Measurements from ENCODE around the gene GUCA1A. TPM values are rescaled to one million over a fixed set of nuclear protein-coding genes. Genes with fewer than 3 reads are reported as not detected.
"Not testable (repeated sequence)": the region's sequence is repeated elsewhere in the genome, so short reads cannot be mapped to it uniquely, and the experiment has no call there.

Gene GUCA1A
- total RNA-seq, 1 donor from 2014 or later, result 0.62 TPM

DNA sequence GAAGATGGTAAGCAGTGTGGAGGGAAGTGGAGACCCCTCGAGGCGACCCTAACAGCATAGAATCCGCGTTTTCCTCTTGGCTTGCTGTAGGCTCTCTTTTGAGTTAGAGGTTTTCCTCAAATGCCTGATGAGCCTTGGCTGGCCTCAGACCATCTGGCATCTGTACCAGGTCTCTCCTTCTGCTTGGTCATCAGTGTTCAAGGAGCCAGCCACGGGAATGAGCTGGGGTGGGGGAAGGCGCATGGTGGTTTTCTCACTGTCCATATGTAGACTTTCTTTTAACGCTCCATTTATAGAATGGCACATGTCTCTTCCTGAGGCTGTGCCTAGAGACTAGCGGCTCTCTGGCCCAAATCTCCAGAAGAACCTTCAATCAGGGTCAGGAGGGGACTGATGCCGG lies 8.1 kb upstream of the GUCA1A start:
- Mint-ChIP-seq H3K4me1 (ENCODE audit: unreplicated experiment) (peaks cover 3% of the 10 kb centered on the region), H3K27ac (ENCODE audit: unreplicated experiment) (no peak overlapping the region), H3K9me3 (ENCODE audit: unreplicated experiment) (no peaks in the 10 kb centered on the region), H3K27me3 (ENCODE audit: unreplicated experiment) (peaks cover 4% of the 10 kb centered on the region), H3K4me3 (ENCODE audit: unreplicated experiment) (no peak overlapping the region), H3K36me3 (ENCODE audit: low read depth, unreplicated experiment) (no peaks in the 10 kb centered on the region)
- TF ChIP-seq, protein P1, sequence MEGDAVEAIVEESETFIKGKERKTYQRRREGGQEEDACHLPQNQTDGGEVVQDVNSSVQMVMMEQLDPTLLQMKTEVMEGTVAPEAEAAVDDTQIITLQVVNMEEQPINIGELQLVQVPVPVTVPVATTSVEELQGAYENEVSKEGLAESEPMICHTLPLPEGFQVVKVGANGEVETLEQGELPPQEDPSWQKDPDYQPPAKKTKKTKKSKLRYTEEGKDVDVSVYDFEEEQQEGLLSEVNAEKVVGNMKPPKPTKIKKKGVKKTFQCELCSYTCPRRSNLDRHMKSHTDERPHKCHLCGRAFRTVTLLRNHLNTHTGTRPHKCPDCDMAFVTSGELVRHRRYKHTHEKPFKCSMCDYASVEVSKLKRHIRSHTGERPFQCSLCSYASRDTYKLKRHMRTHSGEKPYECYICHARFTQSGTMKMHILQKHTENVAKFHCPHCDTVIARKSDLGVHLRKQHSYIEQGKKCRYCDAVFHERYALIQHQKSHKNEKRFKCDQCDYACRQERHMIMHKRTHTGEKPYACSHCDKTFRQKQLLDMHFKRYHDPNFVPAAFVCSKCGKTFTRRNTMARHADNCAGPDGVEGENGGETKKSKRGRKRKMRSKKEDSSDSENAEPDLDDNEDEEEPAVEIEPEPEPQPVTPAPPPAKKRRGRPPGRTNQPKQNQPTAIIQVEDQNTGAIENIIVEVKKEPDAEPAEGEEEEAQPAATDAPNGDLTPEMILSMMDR (IDR thresholded peaks at IDR 0.05; ENCODE audit: unreplicated experiment), result no peak
- DNase-seq (ENCODE audit: low spot score), result no peak

DNA sequence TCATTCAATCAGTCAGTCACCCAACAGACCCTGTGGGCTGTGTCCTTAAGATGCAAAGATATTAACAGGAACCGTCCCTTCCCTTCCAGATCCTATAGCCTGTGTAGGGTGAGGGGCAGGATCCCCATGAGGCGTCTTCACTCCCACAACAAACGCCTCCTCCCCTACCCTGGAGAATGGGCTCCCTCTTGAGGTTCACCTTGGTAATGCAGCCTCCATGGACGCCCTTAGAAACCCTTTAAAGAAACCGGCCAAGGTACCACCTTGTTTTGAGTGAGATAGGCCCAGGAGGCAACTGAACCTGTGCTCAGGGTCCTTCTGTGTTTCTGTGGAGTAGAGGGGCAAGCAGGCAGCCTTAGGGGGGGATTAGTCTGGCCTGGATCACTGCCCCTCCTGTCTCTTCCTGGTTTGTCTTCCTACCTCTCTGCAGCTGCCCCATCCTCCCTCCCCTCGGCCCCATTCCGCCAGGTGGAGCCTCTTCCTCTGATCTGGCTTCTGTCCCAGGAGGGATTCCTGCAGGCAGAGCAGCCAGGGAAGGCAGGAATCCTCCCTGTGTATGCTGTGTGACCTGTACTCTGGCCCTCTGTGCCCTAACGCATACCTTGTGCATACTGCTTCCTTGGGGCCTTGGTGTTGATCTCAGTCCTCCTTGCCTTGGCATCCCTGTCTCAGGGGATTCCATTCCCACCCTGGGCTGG lies 6.6 kb upstream of the GUCA1A start:
- peak; percentile 88 for DNase-seq (ENCODE audit: low spot score)
- TF ChIP-seq, protein P1 (IDR thresholded peaks at IDR 0.05; ENCODE audit: unreplicated experiment), result peak; percentile 93
- Mint-ChIP-seq H3K4me3 (ENCODE audit: unreplicated experiment) (no peak overlapping the region), H3K9me3 (ENCODE audit: unreplicated experiment) (no peaks in the 10 kb centered on the region), H3K36me3 (ENCODE audit: low read depth, unreplicated experiment) (no peaks in the 10 kb centered on the region), H3K27ac (ENCODE audit: unreplicated experiment) (no peak overlapping the region), H3K4me1 (ENCODE audit: unreplicated experiment) (peaks cover 3% of the 10 kb centered on the region), H3K27me3 (ENCODE audit: unreplicated experiment) (peaks cover 4% of the 10 kb centered on the region)

DNA sequence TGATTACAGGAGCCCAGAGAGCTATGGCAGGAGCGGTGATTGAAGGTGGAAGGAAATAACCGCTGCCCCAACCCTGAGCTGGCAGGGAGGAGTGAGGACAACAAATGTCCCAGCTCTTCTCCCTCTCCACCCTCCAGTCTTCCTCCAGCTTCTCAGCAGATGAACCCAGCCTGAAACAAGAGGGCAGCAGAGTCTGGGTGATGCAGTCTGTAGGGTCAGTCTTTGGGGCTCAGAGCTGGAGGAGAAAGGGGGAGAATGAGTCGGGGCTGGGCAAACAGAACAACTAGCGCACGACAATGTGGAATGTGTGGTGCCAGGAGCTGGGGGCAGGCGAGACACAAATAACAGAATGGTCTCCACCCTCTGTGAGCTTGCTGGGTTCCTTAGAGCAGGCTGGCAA lies 4.5 kb upstream of the GUCA1A start:
- Mint-ChIP-seq H3K9me3 (ENCODE audit: unreplicated experiment) (no peaks in the 10 kb centered on the region), H3K4me3 (ENCODE audit: unreplicated experiment) (no peak overlapping the region), H3K36me3 (ENCODE audit: low read depth, unreplicated experiment) (no peaks in the 10 kb centered on the region), H3K27ac (ENCODE audit: unreplicated experiment) (no peak overlapping the region), H3K27me3 (ENCODE audit: unreplicated experiment) (peaks cover 4% of the 10 kb centered on the region), H3K4me1 (ENCODE audit: unreplicated experiment) (peaks cover 3% of the 10 kb centered on the region)
- DNase-seq (ENCODE audit: low spot score), result no peak
- TF ChIP-seq, protein P1 (IDR thresholded peaks at IDR 0.05; ENCODE audit: unreplicated experiment), result no peak

DNA sequence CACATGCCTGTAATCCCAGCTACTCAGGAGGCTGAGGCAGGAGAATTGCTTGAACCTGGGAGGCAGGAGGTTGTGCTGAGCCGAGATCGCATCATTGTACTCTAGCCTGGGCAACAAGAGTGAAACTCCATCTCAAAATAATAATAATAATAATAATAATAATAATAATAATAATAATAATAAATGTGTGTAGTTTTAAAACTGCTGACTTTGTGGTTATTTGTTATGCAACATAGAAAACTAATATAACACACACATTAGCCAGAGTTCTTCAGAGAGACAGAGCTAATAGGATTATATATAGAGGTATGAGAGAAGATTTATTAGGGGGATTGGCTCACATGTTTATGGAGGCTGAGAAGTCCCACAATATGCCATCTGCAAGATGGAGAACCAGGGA lies 3.4 kb upstream of the GUCA1A start:
- H3K27me3 Mint-ChIP-seq (ENCODE audit: unreplicated experiment); H3K4me3 Mint-ChIP-seq (ENCODE audit: unreplicated experiment); H3K36me3 Mint-ChIP-seq (ENCODE audit: low read depth, unreplicated experiment); DNase-seq (ENCODE audit: low spot score); H3K9me3 Mint-ChIP-seq (ENCODE audit: unreplicated experiment); H3K4me1 Mint-ChIP-seq (ENCODE audit: unreplicated experiment); H3K27ac Mint-ChIP-seq (ENCODE audit: unreplicated experiment): not testable (repeated sequence)

DNA sequence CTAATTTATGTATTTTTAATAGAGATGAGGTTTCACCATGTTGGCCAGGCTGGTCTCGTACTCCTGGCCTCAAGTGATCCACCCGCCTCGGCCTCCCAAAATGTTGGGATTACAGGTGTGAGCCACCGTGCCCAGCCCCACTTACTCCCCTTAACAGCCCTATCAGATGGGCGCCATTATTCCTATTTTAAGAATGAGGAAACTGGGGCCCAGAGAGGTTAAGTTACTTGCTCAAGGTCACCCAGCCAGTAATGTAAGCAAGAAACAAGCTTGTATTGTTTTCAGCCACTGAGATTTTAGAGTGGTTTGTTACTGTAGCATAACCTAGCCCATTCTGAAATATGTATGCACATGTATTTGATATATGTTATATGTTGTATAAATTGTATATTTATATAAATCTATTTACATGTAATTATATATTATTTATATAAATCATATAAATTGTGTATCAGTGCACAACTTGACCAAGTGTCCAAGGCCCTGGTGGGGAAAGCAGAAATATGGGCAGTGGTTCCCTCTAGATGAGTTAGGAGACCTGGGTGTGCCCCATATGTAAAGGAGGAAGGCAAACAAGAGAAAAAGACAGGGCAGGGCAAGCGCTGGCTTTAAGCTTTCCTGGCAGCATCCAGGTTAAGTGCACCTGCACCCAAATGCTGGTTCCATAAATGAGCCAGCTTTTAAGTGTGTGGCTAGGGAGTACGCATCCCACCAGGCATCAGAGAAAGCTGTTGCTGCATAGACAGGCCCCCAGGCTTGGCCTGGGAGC lies 1.2 kb upstream of the GUCA1A start:
- no peak overlapping the region for H3K27ac Mint-ChIP-seq (ENCODE audit: unreplicated experiment)
- no peaks in the 10 kb centered on the region for H3K4me1 Mint-ChIP-seq (ENCODE audit: unreplicated experiment)
- no peak for DNase-seq (ENCODE audit: low spot score)
- H3K27me3 Mint-ChIP-seq (ENCODE audit: unreplicated experiment), result peaks cover 4% of the 10 kb centered on the region
- no peaks in the 10 kb centered on the region for H3K36me3 Mint-ChIP-seq (ENCODE audit: low read depth, unreplicated experiment)
- no peaks in the 10 kb centered on the region for H3K9me3 Mint-ChIP-seq (ENCODE audit: unreplicated experiment)
- TF ChIP-seq, protein P1 (IDR thresholded peaks at IDR 0.05; ENCODE audit: unreplicated experiment), result no peak
- no peak overlapping the region for H3K4me3 Mint-ChIP-seq (ENCODE audit: unreplicated experiment)
